ENCODE measurements around the gene RSPO4. TPM values are rescaled to one million over a fixed set of nuclear protein-coding genes. Genes with fewer than 3 reads are reported as not detected.
A peak's percentile ranks its signal among the peaks of the same experiment; 100 is the strongest.
"Not testable (repeated sequence)": the region's sequence is repeated elsewhere in the genome, so short reads cannot be mapped to it uniquely, and the experiment has no call there.

The RSPO4 gene
- polyA plus RNA-seq, 3 donors: 1.7 to 3.3 (median 2.1) TPM

GRCh38 chr20:1005452-1006027 lies 3.4 kb upstream of the RSPO4 start:
- DNase-seq: peak; percentile 22

GRCh38 chr20:1003920-1004697 lies 2.0 kb upstream of the RSPO4 start:
- no peak for DNase-seq

GRCh38 chr20:1002682-1003561 lies 811 bp upstream of the RSPO4 start:
- DNase-seq: no peak

GRCh38 chr20:1001116-1001515 lies 995 bp downstream of the RSPO4 start:
- no peak for DNase-seq

- no peak for DNase-seq
Observed at GRCh38 chr20:998231-998830, 3.8 kb downstream of the RSPO4 start.

GRCh38 chr20:997486-997885 lies 4.6 kb downstream of the RSPO4 start:
- DNase-seq: no peak

- no peak for DNase-seq
Observed at GRCh38 chr20:997016-997415, 5.1 kb downstream of the RSPO4 start.

GRCh38 chr20:995170-995569 lies 6.9 kb downstream of the RSPO4 start:
- DNase-seq: no peak

- DNase-seq: no peak
Observed at GRCh38 chr20:992801-993535, 9.1 kb downstream of the RSPO4 start.

- no peak for DNase-seq
Observed at GRCh38 chr20:991850-992249, 10.3 kb downstream of the RSPO4 start.

- no peak for DNase-seq
Observed at GRCh38 chr20:990293-990959, 11.7 kb downstream of the RSPO4 start.

GRCh38 chr20:988272-988671 lies 13.8 kb downstream of the RSPO4 start:
- no peak for DNase-seq

- no peak for DNase-seq
Observed at GRCh38 chr20:987677-988076, 14.4 kb downstream of the RSPO4 start.

- DNase-seq: no peak
Observed at GRCh38 chr20:986733-987355, 15.3 kb downstream of the RSPO4 start.

- not testable (repeated sequence) for DNase-seq
Observed at GRCh38 chr20:984994-985393, 17.1 kb downstream of the RSPO4 start.

- no peak for DNase-seq
Observed at GRCh38 chr20:982754-983153, 19.4 kb downstream of the RSPO4 start.

GRCh38 chr20:977021-977420 lies 25.1 kb downstream of the RSPO4 start:
- DNase-seq: no peak

GRCh38 chr20:976033-976432 lies 26.1 kb downstream of the RSPO4 start:
- no peak for DNase-seq

GRCh38 chr20:973785-974194 lies 28.3 kb downstream of the RSPO4 start:
- DNase-seq: no peak

GRCh38 chr20:972256-972655 lies 29.9 kb downstream of the RSPO4 start:
- no peak for DNase-seq

GRCh38 chr20:971346-971745 lies 30.8 kb downstream of the RSPO4 start:
- no peak for DNase-seq

Measured in renal pelvis (tissue), 4 donors.